Measurements from ENCODE around the gene MAST4. TPM values are rescaled to one million over a fixed set of nuclear protein-coding genes. Genes with fewer than 3 reads are reported as not detected.

Gene MAST4
- total and polyA plus RNA-seq, 4 donors: 3.7 to 9.5 (median 6.5) TPM

GRCh38 chr5:66616520-66617225 lies 20.5 kb downstream of the MAST4 start:
- peak overlapping the region; percentile 5 to 16 for H3K27ac ChIP-seq (ENCODE audit: low read depth in 1 of 2, low read length in 2 of 2)
- no peaks in the 10 kb centered on the region for H3K27me3 ChIP-seq (ENCODE audit: control insufficient read depth in 4 of 4, insufficient read depth in 4 of 4, low read length in 3 of 4)
- H3K4me3 ChIP-seq (ENCODE audit: low read depth in 1 of 3, low read length in 3 of 3): no peak overlapping the region
- TF ChIP-seq EGR1 (IDR thresholded peaks at IDR 0.05; ENCODE audit: low read depth in 2 of 2): no peak
- no peak for TF ChIP-seq FOXA2 (IDR thresholded peaks at IDR 0.05)
- TF ChIP-seq RXRA (IDR thresholded peaks at IDR 0.05): no peak
- TF ChIP-seq CTCF (IDR thresholded peaks at IDR 0.05; ENCODE audit: low read depth, low read length, missing input control): no peak
- no peak for TF ChIP-seq YY1 (IDR thresholded peaks at IDR 0.05)
- TF ChIP-seq ZBTB33 (IDR thresholded peaks at IDR 0.05): no peak
- no peak for TF ChIP-seq NR2F2 (IDR thresholded peaks at IDR 0.05)
- peaks cover 0 to 4% (median 2%) of the 10 kb centered on the region in 4 donors for H3K4me1 ChIP-seq (ENCODE audit: control insufficient read depth in 4 of 4, insufficient read depth in 4 of 4, low read length in 3 of 4)
- H3K9me3 ChIP-seq (ENCODE audit: control insufficient read depth in 4 of 4, low read length in 3 of 4): no peaks in the 10 kb centered on the region
- no peak overlapping the region for H3K9ac ChIP-seq (ENCODE audit: low read depth in 1 of 2, low read length in 2 of 2)
- H3K36me3 ChIP-seq (ENCODE audit: control insufficient read depth in 4 of 4, insufficient read depth in 3 of 4, low read depth in 1 of 4, low read length in 3 of 4): no peaks in the 10 kb centered on the region
- no peak for DNase-seq (ENCODE audit: low spot score)
- 49% methylated on average over 3 of the region's 3 CpGs for WGBS

GRCh38 chr5:66617226-66617861 lies 21.2 kb downstream of the MAST4 start:
- no peak overlapping the region for H3K4me3 ChIP-seq (ENCODE audit: low read depth in 1 of 3, low read length in 3 of 3)
- TF ChIP-seq RAD21 (IDR thresholded peaks at IDR 0.05) (no peak), RXRA (IDR thresholded peaks at IDR 0.05) (no peak), SP1 (IDR thresholded peaks at IDR 0.05) (no peak), ATF3 (IDR thresholded peaks at IDR 0.05) (no peak), ZBTB33 (IDR thresholded peaks at IDR 0.05) (no peak)
- no peak overlapping the region for H3K9ac ChIP-seq (ENCODE audit: low read depth in 1 of 2, low read length in 2 of 2)
- peaks cover 0 to 4% (median 2%) of the 10 kb centered on the region in 4 donors for H3K4me1 ChIP-seq (ENCODE audit: control insufficient read depth in 4 of 4, insufficient read depth in 4 of 4, low read length in 3 of 4)
- no peak for DNase-seq (ENCODE audit: low spot score)
- H3K27ac ChIP-seq (ENCODE audit: low read depth in 1 of 2, low read length in 2 of 2): no peak overlapping the region
- WGBS: 81% methylated on average over 6 of the region's 6 CpGs
- H3K36me3 ChIP-seq (ENCODE audit: control insufficient read depth in 4 of 4, insufficient read depth in 3 of 4, low read depth in 1 of 4, low read length in 3 of 4): no peaks in the 10 kb centered on the region
- H3K9me3 ChIP-seq (ENCODE audit: control insufficient read depth in 4 of 4, low read length in 3 of 4): no peaks in the 10 kb centered on the region
- no peaks in the 10 kb centered on the region for H3K27me3 ChIP-seq (ENCODE audit: control insufficient read depth in 4 of 4, insufficient read depth in 4 of 4, low read length in 3 of 4)

Data from liver (tissue), 9 donors.